ENCODE measurements around the gene SFMBT2. TPM values are rescaled to one million over a fixed set of nuclear protein-coding genes. Genes with fewer than 3 reads are reported as not detected.

The SFMBT2 gene
- total RNA-seq, 1 donor from 2014 or later = 9.1 TPM

DNA sequence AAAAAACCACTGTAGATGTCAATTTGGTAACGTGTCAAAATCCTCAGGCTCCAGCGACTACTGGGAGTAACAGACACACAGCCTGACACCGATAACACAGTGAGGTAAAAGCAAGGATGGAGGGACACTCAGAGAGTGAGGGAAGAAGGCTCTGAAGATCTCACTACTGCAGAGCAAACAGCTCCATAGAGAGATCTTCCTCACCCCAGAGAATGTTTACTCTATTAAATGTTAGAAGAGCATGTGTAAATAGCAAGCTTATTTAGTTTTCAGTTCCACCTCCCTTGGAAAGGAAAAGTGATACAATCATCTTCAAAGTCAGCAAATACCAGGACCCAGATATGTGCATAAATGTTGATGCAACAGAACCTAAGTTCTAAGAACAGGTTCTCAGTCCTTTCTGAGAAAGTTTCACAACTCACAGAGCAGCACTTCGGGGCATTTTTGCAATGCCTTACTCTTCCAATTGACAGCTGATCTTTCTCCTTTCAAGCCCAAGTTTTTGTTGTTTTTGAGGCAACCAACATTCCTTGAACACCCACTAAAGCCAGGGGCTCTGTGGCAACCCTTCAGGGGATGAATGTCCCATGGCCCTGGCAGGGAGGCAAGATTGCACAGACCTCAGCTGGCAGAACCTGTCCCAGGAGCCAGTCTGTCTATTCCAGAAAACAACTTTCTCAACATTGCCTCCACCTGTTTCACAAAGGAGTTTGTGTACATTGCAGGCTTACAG is 177.4 kb downstream of the SFMBT2 start:
- Mint-ChIP-seq H3K27ac (no peak overlapping the region), H3K36me3 (ENCODE audit: insufficient read depth) (no peaks in the 10 kb centered on the region), H3K27me3 (no peaks in the 10 kb centered on the region), H3K4me1 (ENCODE audit: low read depth) (peaks cover 22% of the 10 kb centered on the region), H3K9me3 (ENCODE audit: low read depth) (peaks cover 11% of the 10 kb centered on the region), H3K4me3 (ENCODE audit: low read depth) (peak overlapping the region; percentile 9)
- TF ChIP-seq, protein P1, sequence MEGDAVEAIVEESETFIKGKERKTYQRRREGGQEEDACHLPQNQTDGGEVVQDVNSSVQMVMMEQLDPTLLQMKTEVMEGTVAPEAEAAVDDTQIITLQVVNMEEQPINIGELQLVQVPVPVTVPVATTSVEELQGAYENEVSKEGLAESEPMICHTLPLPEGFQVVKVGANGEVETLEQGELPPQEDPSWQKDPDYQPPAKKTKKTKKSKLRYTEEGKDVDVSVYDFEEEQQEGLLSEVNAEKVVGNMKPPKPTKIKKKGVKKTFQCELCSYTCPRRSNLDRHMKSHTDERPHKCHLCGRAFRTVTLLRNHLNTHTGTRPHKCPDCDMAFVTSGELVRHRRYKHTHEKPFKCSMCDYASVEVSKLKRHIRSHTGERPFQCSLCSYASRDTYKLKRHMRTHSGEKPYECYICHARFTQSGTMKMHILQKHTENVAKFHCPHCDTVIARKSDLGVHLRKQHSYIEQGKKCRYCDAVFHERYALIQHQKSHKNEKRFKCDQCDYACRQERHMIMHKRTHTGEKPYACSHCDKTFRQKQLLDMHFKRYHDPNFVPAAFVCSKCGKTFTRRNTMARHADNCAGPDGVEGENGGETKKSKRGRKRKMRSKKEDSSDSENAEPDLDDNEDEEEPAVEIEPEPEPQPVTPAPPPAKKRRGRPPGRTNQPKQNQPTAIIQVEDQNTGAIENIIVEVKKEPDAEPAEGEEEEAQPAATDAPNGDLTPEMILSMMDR (IDR thresholded peaks at IDR 0.05; ENCODE audit: unreplicated experiment) = no peak
- no peak for DNase-seq (ENCODE audit: low spot score, unreplicated experiment)

DNA sequence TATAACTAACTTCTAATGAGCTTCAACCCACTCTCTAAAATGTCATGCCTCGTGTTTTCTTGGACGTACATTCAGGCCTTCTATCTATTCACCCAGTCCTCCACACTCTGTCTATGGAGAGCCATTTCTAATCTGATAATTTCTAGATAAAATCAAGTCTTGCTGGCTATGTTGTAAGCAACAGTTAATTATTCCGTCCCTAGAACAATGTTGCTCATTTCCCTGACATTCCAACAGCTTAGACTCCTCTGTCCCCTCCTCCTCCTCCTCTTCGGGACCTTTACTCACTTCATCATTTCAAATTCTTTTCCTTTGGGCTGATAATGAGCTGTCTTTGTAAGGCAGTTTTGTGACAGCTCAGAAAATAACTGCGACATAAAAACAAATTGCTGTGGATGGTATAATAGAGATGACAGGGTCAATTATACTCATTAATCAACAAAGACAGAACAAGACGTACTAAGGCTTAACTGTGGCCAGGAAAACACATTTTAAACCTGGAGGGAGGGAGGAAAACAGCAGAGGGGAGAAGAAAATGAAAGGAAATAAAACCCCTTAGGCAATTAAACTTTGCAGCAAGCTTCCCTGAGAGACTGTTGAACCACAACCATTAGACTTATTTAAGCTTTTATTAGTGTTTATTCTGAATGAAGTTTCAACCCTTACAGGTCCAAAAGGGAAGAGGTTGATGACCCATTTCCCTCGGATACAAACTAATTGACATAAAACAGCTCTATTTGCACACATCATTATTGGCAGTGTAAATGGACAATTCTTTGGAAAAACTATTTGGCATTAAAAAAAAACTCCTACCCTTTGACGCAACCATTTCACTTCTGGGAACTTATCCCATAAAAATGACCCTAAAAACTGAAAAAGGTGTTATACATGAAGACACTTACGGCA is 179.1 kb downstream of the SFMBT2 start:
- H3K4me1 Mint-ChIP-seq (ENCODE audit: low read depth) = peaks cover 22% of the 10 kb centered on the region
- H3K9me3 Mint-ChIP-seq (ENCODE audit: low read depth) = peaks cover 11% of the 10 kb centered on the region
- no peak for DNase-seq (ENCODE audit: low spot score, unreplicated experiment)
- no peak overlapping the region for H3K4me3 Mint-ChIP-seq (ENCODE audit: low read depth)
- H3K27me3 Mint-ChIP-seq = no peaks in the 10 kb centered on the region
- TF ChIP-seq, protein P1 (IDR thresholded peaks at IDR 0.05; ENCODE audit: unreplicated experiment) = no peak
- no peak overlapping the region for H3K27ac Mint-ChIP-seq
- no peaks in the 10 kb centered on the region for H3K36me3 Mint-ChIP-seq (ENCODE audit: insufficient read depth)

DNA sequence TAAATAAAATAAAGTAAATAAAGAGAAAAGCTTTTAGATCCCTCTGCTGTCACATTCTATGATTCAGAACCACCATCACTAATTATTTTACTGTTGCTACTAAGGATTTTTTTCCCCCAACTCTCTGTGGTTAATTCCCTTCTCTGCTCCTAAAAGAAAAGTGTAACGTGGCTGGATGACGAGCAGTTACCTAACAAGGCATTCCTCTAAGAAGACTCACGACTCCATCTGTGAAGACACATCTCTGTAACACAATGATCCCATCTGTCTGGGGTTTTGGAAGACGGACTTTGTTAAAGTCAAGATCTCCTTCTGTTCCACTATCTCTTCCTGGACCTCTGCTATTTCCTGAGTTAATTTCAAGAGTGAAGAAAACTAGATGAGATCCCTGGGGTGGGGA is 179.9 kb downstream of the SFMBT2 start:
- Mint-ChIP-seq H3K27me3 (no peaks in the 10 kb centered on the region), H3K4me1 (ENCODE audit: low read depth) (peaks cover 22% of the 10 kb centered on the region)

DNA sequence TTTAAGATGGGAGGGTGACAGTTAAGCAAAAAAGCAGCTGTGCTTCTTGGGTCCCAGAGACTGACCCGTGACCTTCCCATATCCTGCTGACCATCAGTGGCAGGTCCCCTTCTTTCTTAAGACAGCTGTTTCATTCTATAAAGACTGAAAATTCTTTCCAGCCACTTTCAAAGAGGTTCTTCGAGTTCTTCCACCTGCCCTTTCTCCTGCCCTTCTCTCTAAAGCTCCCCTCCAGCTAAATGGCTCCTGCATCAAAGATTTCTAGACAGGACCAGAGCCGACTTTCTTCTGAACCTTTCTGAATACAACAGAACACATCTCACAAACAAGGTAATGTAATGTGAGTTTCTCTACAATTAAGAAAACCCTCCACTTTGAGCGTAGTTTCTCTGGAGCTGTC is 180.8 kb downstream of the SFMBT2 start:
- Mint-ChIP-seq H3K36me3 (ENCODE audit: insufficient read depth) (peaks cover 4% of the 10 kb centered on the region), H3K4me3 (ENCODE audit: low read depth) (no peak overlapping the region), H3K27me3 (no peaks in the 10 kb centered on the region), H3K27ac (no peak overlapping the region), H3K9me3 (ENCODE audit: low read depth) (peaks cover 2% of the 10 kb centered on the region), H3K4me1 (ENCODE audit: low read depth) (peaks cover 20% of the 10 kb centered on the region)
- DNase-seq (ENCODE audit: low spot score, unreplicated experiment) = no peak
- TF ChIP-seq, protein P1 (IDR thresholded peaks at IDR 0.05; ENCODE audit: unreplicated experiment) = no peak

More for the DNA sequence above, 179.9 kb downstream of the SFMBT2 start:
- H3K36me3 Mint-ChIP-seq (ENCODE audit: insufficient read depth) = no peaks in the 10 kb centered on the region
- no peak overlapping the region for H3K27ac Mint-ChIP-seq
- no peak overlapping the region for H3K4me3 Mint-ChIP-seq (ENCODE audit: low read depth)
- TF ChIP-seq, protein P1 (IDR thresholded peaks at IDR 0.05; ENCODE audit: unreplicated experiment) = no peak
- no peak for DNase-seq (ENCODE audit: low spot score, unreplicated experiment)
- peaks cover 7% of the 10 kb centered on the region for H3K9me3 Mint-ChIP-seq (ENCODE audit: low read depth)

DNA sequence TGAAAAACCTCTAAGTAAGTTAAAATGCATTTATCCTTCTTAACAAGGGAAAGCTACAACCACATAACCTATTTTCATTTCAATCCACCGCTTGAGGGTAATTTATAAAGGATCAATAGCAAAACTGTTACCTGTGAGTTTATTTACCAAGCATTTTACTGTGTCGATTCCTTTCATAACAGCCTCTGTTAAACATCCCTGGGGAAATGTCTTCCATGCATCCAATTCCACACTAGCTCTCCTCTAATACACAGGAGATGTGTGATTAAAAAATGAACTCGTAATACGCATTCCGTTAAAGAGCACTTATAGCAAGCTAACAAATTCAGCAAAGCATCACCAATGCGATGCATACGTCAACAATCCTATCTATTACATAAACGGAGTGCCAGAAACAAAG is 185.7 kb downstream of the SFMBT2 start:
- Mint-ChIP-seq H3K4me1 (ENCODE audit: low read depth) (no peaks in the 10 kb centered on the region), H3K4me3 (ENCODE audit: low read depth) (no peak overlapping the region), H3K27me3 (no peaks in the 10 kb centered on the region), H3K36me3 (ENCODE audit: insufficient read depth) (peaks cover 23% of the 10 kb centered on the region), H3K9me3 (ENCODE audit: low read depth) (peaks cover 17% of the 10 kb centered on the region), H3K27ac (no peak overlapping the region)
- no peak for DNase-seq (ENCODE audit: low spot score, unreplicated experiment)
- TF ChIP-seq, protein P1 (IDR thresholded peaks at IDR 0.05; ENCODE audit: unreplicated experiment) = no peak
